VCaP (cell line): ENCODE measurements around the gene TMEM198.

Experiments used
- H3K27ac ChIP-seq: fragments of 450-650 bp; 2 replicates; pipeline ENCODE4 v1.5.1; 2017
- TF ChIP-seq, protein P1 (sequence below): fragments of 450-650 bp; conservative IDR thresholded peaks from 2 replicates; pipeline ENCODE4 v1.5.1; 2017; ENCODE audit warnings: mild to moderate bottlenecking, moderate library complexity

The TMEM198 gene

DNA sequence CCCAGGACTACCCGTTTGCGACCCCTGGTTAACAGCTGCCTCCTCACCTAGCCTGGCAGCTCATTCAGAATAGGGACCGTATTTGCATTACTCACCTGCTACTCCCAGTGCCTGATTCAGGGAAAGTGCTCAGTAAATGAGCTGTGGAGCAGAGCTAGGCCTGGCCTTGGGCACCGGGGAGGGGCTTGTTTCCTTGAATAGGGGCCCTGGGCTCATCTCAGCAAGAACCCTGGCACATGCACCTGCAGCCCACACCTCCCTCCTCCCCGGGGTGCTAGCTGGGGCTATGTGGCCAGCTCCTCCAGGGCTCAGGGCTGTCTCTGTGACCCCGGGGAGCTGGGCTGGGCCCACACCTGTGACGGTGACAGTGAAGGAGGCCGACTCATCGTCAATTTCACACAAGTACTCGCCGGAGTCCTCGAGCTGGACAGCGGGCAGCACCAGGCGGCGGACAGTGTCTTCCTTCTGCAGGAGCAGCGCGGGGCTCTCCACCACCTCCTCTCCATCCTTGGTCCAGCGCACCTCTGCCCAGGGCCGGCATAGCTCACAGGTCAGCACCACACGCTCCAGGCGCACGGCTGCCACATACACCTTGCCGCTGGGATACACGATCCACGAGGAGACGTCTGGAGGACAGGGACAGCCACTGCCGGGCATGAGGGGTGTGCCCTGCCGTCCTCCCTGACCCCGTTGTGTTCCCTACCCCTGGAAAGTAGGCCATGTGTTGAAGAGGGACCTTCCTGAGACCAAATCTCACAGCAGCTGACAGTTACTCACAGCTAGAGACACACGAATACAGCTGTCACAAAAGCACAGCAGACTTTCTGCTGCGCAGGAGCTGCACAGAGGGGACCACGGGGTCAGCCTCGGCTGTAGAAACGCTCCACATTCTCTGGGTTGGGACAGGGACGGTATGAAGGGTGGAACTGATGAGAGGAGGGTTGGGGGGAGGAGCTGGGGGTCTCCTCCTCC, 18.5 kb downstream of the TMEM198 start:
- TF ChIP-seq, protein P1, sequence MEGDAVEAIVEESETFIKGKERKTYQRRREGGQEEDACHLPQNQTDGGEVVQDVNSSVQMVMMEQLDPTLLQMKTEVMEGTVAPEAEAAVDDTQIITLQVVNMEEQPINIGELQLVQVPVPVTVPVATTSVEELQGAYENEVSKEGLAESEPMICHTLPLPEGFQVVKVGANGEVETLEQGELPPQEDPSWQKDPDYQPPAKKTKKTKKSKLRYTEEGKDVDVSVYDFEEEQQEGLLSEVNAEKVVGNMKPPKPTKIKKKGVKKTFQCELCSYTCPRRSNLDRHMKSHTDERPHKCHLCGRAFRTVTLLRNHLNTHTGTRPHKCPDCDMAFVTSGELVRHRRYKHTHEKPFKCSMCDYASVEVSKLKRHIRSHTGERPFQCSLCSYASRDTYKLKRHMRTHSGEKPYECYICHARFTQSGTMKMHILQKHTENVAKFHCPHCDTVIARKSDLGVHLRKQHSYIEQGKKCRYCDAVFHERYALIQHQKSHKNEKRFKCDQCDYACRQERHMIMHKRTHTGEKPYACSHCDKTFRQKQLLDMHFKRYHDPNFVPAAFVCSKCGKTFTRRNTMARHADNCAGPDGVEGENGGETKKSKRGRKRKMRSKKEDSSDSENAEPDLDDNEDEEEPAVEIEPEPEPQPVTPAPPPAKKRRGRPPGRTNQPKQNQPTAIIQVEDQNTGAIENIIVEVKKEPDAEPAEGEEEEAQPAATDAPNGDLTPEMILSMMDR = no peak
- H3K27ac ChIP-seq = no peak overlapping the region

DNA sequence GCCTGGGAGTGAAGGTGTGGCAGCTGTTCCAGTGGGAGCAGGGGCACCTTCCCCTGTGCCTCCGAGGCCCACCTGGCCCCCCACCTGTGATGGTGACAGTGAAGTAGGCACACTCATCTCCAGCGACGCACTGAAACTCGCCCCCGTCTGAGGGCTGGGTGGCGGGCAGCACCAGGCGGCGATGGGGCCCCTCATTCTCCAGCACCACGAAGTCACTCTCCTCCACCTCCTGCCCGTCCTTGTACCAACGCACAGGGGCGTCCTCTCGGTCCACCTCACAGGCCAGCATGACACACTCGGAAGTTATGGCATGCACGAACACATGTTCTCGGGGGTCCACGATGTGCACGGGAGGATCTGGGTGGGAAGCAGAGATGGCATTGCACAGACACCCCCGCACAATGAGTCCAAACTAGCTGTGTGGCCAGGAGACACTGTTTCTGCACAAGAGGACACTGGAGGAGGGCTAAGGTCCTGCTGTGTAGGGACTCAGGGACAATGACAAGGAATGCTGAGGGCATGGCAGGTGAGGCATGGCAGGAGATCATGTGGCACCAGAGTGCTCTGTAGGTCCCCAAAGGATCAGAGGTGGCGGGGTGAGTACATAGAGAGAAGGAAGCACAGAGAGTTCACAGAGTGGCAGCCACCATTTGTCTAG, 19.6 kb downstream of the TMEM198 start:
- no peak overlapping the region for H3K27ac ChIP-seq
- TF ChIP-seq, protein P1 = no peak

DNA sequence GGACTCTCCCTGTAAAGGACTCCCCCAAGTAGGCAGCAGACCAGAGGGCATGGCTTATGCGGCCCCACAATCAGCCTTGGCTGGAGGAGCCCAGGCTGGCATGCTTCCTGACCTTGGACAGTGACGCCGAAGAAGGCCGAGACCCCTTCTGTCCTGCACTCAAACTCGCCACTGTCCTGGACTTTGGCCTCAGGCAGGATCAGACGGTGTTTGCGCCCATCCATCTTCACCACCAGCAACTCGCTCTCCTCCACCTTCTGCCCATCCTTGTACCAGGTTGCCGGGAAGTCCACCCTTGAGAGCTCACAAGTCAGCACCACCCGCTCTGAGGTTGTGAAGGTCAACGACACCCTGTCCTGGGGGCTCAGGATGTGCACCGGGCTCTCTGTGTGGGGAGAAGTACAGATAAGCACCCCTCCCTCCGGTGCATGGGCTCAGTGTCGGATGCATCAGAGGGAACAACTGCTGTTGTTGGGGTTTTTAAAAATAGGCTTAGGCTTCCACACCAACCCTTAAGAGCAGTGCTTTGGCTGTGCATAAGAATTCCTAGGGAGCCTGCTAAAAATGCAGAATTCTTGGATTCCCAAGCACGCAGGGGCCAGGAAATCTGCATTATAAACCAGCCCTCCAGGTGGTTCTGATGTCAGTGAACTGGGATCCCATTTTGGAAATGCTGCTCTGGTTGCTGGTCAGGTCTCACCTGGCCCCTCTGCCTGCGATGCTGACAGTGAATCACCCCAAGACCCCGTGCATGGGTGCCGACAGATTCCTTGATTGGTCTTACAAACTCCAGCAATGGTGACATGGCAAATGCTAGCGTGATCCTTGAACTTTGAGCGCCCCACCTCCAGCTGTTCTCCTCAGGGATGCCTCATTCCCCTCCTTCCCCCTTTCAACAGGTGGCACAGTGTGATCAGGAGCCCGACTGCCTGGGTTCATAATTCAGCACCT, 21.6 kb downstream of the TMEM198 start:
- no peak overlapping the region for H3K27ac ChIP-seq
- TF ChIP-seq, protein P1 = no peak

DNA sequence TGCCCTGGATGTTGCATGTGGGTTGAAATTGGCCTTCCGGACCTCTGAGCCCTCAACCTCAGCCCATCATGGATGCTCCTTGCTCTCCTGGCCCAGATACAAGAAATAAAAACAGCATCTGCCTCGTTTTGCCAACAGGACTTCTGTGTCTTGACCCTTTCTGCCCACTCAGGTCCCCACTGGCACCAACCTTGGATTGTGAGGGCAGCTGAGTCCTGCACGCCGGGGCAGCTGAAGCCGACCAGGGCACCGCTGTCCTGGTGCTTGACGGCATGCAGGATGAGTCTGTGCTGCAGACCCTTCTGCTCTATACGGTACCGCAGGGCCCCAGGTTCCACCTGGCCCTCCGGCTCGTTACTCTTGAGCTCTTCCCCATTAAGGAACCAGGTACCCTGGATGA, 22.8 kb downstream of the TMEM198 start:
- TF ChIP-seq, protein P1 = no peak
- no peak overlapping the region for H3K27ac ChIP-seq

DNA sequence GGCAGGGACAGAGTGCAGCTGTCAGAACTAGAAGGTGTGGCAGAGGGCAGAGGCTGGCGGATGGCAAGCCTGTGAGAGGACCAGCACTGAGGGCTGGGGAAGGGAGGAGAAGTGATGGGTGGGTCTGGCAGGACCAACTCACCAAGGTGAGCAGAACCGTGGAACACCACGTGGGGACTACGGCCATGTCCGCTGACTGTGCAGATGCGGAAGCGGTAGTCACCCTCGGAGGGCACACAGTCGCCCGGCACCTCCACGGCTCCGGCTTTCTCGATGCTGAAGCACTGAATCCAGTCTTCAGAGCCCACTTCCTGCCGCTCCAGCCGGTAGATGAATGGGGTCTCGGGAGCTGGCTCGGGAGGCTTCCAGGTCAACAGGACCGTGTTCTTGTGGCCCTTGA, 23.3 kb downstream of the TMEM198 start:
- TF ChIP-seq, protein P1 = no peak
- no peak overlapping the region for H3K27ac ChIP-seq

DNA sequence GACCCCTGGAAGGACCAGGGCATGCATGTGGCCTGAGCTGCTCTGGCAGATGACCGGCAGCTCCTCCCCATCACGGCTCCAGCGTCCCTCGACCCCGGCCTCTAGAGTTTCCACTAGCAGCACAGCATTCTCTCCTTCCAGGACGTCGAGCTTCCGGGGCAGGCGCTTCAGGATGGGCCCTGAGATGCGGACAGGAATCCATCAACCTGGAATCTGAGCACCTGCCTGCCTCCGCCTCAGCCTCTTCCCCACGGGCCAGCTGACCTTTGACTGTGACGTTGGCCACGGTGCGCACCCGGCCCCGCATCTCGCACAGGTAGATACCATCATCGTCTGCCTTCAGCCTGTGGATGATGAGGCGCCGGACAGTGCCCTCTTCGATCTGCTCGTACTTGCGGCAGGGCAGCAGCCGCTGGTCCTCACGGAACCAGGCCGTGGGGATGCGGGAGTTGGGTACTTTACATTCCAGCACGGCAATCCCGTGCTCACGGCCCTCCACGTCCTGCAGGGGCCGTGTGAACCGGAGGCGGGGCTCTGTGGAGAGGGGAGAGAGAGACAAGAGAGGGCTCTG, 24.0 kb downstream of the TMEM198 start:
- TF ChIP-seq, protein P1 = no peak
- no peak overlapping the region for H3K27ac ChIP-seq
